OCI-LY7 (cell line): ENCODE data around the gene PINK1. TPM values are rescaled to one million over a fixed set of nuclear protein-coding genes. Genes with fewer than 3 reads are reported as not detected.

Experiments used
- Bru-seq: library from RNA; stranded (reverse); fragments of 400-500 nt; gene quantifications from one replicate; lab custom pipeline; 2021; lab: Mats Ljungman, UMichigan
- BruChase-seq, 2 experiments: library from RNA; stranded (reverse); fragments of 400-500 nt; gene quantifications; one replicate each; lab custom pipeline; 2021; lab: Mats Ljungman, UMichigan
- BruUV-seq: library from RNA; stranded (reverse); fragments of 400-500 nt; replicated peaks from 2 replicates; lab custom pipeline; 2021; lab: Mats Ljungman, UMichigan
- CTCF ChIA-PET: fragments of 300-600 bp; sonication (Branson Sonifier 250); formaldehyde crosslinking; loops from one replicate; lab custom pipeline; 2022; ENCODE audit warnings: antibody characterized with exemption; ENCODE audit not compliant: unreplicated experiment; lab: Charles Lee
- POLR2A ChIA-PET: fragments of 300-600 bp; sonication (Branson Sonifier 250); formaldehyde crosslinking; loops from one replicate; lab custom pipeline; 2022; ENCODE audit warnings: antibody characterized with exemption; lab: Charles Lee
- DNase-seq: peaks from one replicate; pipeline ENCODE4 v3.0.0-alpha.2; 2015; ENCODE audit warnings: low spot score
- H2AFZ ChIP-seq: fragments of 200-600 bp; sonication (generic), shearing (Covaris generic); 2 replicates; pipeline ENCODE4 v1.6.1; 2014; ENCODE audit warnings: mild to moderate bottlenecking, antibody characterized with exemption, low read length, moderate library complexity
- H3K27ac ChIP-seq: fragments of 200-600 bp; sonication (generic); 2 replicates; pipeline ENCODE4 v1.5.1; 2014; ENCODE audit warnings: mixed run types, low read depth, mild to moderate bottlenecking, moderate library complexity, low read length, inconsistent platforms; ENCODE audit not compliant: poor library complexity, severe bottlenecking
- H3K36me3 ChIP-seq: fragments of 200-600 bp; sonication (generic); 2 replicates; pipeline ENCODE4 v1.6.1; 2014; ENCODE audit warnings: mild to moderate bottlenecking, antibody characterized with exemption, low read length, moderate library complexity, mixed read lengths; ENCODE audit not compliant: insufficient read depth
- H3K4me1 ChIP-seq: fragments of 200-600 bp; sonication (generic); 2 replicates; pipeline ENCODE4 v1.5.1; 2014; ENCODE audit warnings: mild to moderate bottlenecking, low read length; ENCODE audit not compliant: insufficient read depth, poor library complexity, severe bottlenecking
- H3K4me2 ChIP-seq: fragments of 200-600 bp; sonication (generic); 2 replicates; pipeline ENCODE4 v1.6.1; 2014; ENCODE audit warnings: mild to moderate bottlenecking, low read length
- H3K4me3 ChIP-seq: fragments of 200-600 bp; sonication (generic); 2 replicates; pipeline ENCODE4 v1.5.1; 2014; ENCODE audit warnings: mild to moderate bottlenecking, low read depth, low read length; ENCODE audit not compliant: poor library complexity, severe bottlenecking
- H3K79me2 ChIP-seq: fragments of 200-600 bp; sonication (generic); 2 replicates; pipeline ENCODE4 v1.6.1; 2016; ENCODE audit warnings: low read depth, mild to moderate bottlenecking, low read length, moderate library complexity, mixed read lengths; ENCODE audit not compliant: insufficient read depth
- H3K9me2 ChIP-seq: fragments of 200-600 bp; sonication (generic); 2 replicates; pipeline ENCODE4 v1.6.1; 2016; ENCODE audit warnings: mild to moderate bottlenecking, low read length, mixed read lengths; ENCODE audit not compliant: insufficient read depth
- H3K9me3 ChIP-seq: fragments of 200-600 bp; sonication (generic); 2 replicates; pipeline ENCODE4 v1.6.1; 2014; ENCODE audit warnings: mild to moderate bottlenecking, mixed run types, low read length, mixed read lengths
- H4K20me1 ChIP-seq: fragments of 200-600 bp; sonication (generic); 2 replicates; pipeline ENCODE4 v1.6.1; 2014; ENCODE audit warnings: mild to moderate bottlenecking, antibody characterized with exemption, low read length, moderate library complexity, mixed read lengths; ENCODE audit not compliant: insufficient read depth
- EZH2phosphoT487 ChIP-seq: fragments of 200-600 bp; sonication (generic); IDR thresholded peaks from 2 replicates; pipeline ENCODE4 v1.6.1; 2018; ENCODE audit warnings: low read depth, borderline replicate concordance, mild to moderate bottlenecking, mixed run types, antibody characterized with exemption, low read length, moderate library complexity, mixed read lengths
- intact Hi-C: fragments of 100-400 bp; cut with micrococcal nuclease; formaldehyde crosslinking; loops from one replicate; pipeline ENCODE4 v1.10.0; 2022; ENCODE audit not compliant: unreplicated experiment
- long read RNA-seq: library from polyadenylated mRNA; stranded (forward); transcript quantifications from one replicate; pipeline ENCODE4 v2.0.0, GENCODE V29; 2022
- total RNA-seq, 2 experiments: library from RNA; depleted of rRNA in 1 of 2; stranded (reverse); fragments of >200 nt in 1 of 2; shearing (Covaris generic) in 1 of 2; gene quantifications; 2 replicates each; pipeline ENCODE4 v1.2.3, GENCODE V29; 2014 to 2022
- TF ChIP-seq, protein P1 (sequence below): fragments of 200-600 bp; sonication (generic); conservative IDR thresholded peaks from 2 replicates; pipeline ENCODE4 v1.5.1; 2014; ENCODE audit warnings: mild to moderate bottlenecking, antibody characterized with exemption, low read length, moderate library complexity, mixed read lengths

PINK1 gene
- total RNA-seq (2014; rRNA removed; shearing (Covaris generic)) (8.2 and 8.9 TPM in 2 replicates), total RNA-seq (2022) (13.4 and 15.7 TPM in 2 replicates), Bru-seq, nascent RNA (percentile 33 among the genes with signal in this experiment), BruChase-seq, experiment 1, labeled RNA remaining after a 6-hour chase (percentile 43 among the genes with signal in this experiment), BruChase-seq, experiment 2, labeled RNA remaining after a 2-hour chase (percentile 40 among the genes with signal in this experiment)
- long read RNA-seq, transcript PINK1-201 (8 exons, 2,660 nt): major isoform, 50 of 75 reads
- long read RNA-seq, partial matches to known transcripts: 15 of 75 reads
- long read RNA-seq, other reads (novel, unspliced or antisense): 9 of 75 reads

DNA sequence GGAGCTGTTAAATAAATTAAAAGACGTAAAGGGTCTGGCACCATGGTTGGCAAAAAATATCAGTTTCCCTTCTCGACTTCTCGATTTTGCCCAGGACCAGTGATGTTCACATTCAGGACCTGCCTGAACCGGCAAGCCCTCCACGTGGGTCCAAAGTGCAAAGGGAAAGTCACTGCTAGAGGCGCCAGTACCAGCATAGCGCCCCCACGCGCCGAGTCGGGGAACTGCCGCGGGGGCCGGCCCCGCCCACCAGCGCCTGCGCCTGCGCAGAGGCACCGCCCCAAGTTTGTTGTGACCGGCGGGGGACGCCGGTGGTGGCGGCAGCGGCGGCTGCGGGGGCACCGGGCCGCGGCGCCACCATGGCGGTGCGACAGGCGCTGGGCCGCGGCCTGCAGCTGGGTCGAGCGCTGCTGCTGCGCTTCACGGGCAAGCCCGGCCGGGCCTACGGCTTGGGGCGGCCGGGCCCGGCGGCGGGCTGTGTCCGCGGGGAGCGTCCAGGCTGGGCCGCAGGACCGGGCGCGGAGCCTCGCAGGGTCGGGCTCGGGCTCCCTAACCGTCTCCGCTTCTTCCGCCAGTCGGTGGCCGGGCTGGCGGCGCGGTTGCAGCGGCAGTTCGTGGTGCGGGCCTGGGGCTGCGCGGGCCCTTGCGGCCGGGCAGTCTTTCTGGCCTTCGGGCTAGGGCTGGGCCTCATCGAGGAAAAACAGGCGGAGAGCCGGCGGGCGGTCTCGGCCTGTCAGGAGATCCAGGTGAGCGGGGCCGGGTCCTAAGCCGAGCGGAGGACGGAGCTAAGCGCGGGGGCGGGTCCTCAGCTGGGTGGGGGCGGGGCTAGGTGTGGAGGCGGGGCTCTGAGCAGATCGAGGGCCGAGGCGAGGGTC lies at the start of gene PINK1:
Gene PINK1 (plus strand): TSS at position 269 of the 875 bp plus-strand sequence. CDS start 91 bp downstream, at position 360.
- Histone ChIP-seq H3K27ac (peak within 1 kb of the TSS; percentile 45), H3K79me2 (no peaks in the 10 kb centered on the region), H3K9me2 (no peaks in the 10 kb centered on the region), H3K4me3 (peak within 1 kb of the TSS; percentile 91), H3K36me3 (no peaks in the 10 kb centered on the region), H3K9me3 (0 out of 2 replicates have a peak, but pooled peaks cover under 1% of the 10 kb centered on the region), H2AFZ (peak within 1 kb of the TSS; percentile 97), H3K4me2 (peak within 1 kb of the TSS; percentile 89), H4K20me1 (no peaks in the 10 kb centered on the region), H3K4me1 (peaks cover 14% of the 10 kb centered on the region)
- TF ChIP-seq EZH2phosphoT487: no peak
- TF ChIP-seq, protein P1, sequence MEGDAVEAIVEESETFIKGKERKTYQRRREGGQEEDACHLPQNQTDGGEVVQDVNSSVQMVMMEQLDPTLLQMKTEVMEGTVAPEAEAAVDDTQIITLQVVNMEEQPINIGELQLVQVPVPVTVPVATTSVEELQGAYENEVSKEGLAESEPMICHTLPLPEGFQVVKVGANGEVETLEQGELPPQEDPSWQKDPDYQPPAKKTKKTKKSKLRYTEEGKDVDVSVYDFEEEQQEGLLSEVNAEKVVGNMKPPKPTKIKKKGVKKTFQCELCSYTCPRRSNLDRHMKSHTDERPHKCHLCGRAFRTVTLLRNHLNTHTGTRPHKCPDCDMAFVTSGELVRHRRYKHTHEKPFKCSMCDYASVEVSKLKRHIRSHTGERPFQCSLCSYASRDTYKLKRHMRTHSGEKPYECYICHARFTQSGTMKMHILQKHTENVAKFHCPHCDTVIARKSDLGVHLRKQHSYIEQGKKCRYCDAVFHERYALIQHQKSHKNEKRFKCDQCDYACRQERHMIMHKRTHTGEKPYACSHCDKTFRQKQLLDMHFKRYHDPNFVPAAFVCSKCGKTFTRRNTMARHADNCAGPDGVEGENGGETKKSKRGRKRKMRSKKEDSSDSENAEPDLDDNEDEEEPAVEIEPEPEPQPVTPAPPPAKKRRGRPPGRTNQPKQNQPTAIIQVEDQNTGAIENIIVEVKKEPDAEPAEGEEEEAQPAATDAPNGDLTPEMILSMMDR: peak; percentile 97
- no TSS peak for BruUV-seq
- POLR2A ChIA-PET: interaction anchor here (0.5 to 2.4 kb wide), 6 partner anchors 12 to 113 kb away, joined by 3 to 10 read pairs (median 4); partner anchors contain the start of gene DDOST
- CTCF ChIA-PET: interaction anchor here (0.5 to 1.0 kb wide), 6 partner anchors 15 to 58 kb away, joined by 3 to 11 read pairs (median 4); no protein-coding TSS in a partner anchor
- intact Hi-C loops: loop anchor here (1.0 to 10.0 kb wide), 5 partner anchors 27 to 419 kb away; partner anchors contain the start of gene DDOST
- peak; percentile 82 for DNase-seq

DNA sequence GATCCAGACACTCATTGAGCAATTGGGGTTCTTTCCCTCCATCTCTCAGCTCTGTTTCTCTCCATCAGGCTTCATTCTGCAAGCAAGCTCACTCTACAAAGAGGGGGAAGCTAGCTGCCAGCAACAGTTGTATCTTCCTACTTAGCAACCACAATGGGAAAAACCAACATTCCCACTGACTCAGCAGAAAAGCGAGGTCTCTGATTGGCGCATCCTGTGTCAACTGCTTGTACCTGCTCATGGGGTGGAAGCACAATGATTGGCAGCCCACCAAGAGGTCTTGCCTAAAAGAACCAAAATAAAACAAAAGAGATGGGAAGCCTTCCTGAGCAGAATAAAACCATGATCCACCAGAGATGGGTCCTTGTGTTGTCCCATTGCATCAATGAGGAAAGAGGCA lies 48.4 kb upstream of the PINK1 start:
- no peak overlapping the region for H3K4me2 ChIP-seq
- H3K4me1 ChIP-seq: no peaks in the 10 kb centered on the region
- ChIA-PET POLR2A (interaction anchor here (0.5 to 1.2 kb wide), 3 partner anchors 15 to 597 kb away, joined by 3 to 5 read pairs (median 4); no protein-coding TSS in a partner anchor), CTCF (no interaction called here)
- no peak overlapping the region for H2AFZ ChIP-seq
- H3K9me2 ChIP-seq: no peaks in the 10 kb centered on the region
- no peaks in the 10 kb centered on the region for H3K79me2 ChIP-seq
- intact Hi-C loops: no loop called here
- H3K36me3 ChIP-seq: no peaks in the 10 kb centered on the region
- BruUV-seq: no TSS peak
- no peak for DNase-seq
- no peak for TF ChIP-seq EZH2phosphoT487
- TF ChIP-seq, protein P1: no peak
- H4K20me1 ChIP-seq: no peaks in the 10 kb centered on the region
- H3K9me3 ChIP-seq: no peaks in the 10 kb centered on the region
- no peak overlapping the region for H3K4me3 ChIP-seq
- H3K27ac ChIP-seq: no peak overlapping the region
